Glomerular visceral epithelial cell (primary cell): ENCODE data around the gene ZNF341.
"Not testable (repeated sequence)": the region's sequence is repeated elsewhere in the genome, so short reads cannot be mapped to it uniquely, and the experiment has no call there.

Source experiments
- DNase-seq: peaks from one replicate; pipeline ENCODE4 v3.0.0-alpha.2; 2016; ENCODE audit errors: extremely low spot score

ZNF341 gene

DNA sequence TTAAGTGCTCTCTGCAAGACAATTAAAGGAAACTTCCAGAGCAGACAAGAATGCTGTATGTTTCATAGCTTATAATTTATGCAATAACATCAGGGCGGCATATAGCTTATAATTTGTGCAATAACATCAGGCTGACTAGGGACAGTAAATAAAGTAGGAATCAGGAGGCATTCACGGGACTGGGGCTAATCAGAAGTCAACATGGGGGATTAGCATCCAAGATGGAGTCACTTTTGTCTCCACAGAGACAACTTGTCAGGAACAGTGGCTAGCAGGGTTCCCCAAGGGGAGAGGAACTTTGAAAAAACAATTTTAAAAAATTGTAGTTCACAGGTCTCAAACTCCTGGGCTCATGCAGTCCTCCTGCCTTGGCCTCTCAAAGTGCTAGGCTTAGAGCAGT, 3.3 kb upstream of the ZNF341 start:
- no peak for DNase-seq

DNA sequence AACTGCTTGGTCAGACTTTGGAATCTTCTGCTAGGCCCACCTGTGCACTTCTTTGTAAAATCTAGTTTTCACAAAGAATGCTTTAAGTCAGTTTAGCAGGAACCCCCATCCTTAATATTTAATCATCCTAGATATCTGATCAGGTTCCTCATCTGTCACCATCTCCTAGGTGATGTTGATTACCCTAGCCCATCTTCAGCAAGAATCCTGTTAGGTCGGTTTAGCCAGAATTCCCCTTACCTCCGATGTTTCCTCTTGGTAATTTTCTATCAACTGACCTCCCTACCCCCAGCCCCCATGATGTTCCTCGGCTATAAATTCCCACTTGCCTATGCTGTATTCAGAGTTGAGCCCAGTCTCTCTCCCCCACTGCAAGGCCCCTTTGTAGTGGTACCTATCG, 2.7 kb upstream of the ZNF341 start:
- DNase-seq = no peak

GRCh38 chr20:33730946-33731692, 677 bp upstream of the ZNF341 start:
- no peak for DNase-seq

- DNase-seq = no peak
Measured at GRCh38 chr20:33732166-33732970, 572 bp downstream of the ZNF341 start.

DNA sequence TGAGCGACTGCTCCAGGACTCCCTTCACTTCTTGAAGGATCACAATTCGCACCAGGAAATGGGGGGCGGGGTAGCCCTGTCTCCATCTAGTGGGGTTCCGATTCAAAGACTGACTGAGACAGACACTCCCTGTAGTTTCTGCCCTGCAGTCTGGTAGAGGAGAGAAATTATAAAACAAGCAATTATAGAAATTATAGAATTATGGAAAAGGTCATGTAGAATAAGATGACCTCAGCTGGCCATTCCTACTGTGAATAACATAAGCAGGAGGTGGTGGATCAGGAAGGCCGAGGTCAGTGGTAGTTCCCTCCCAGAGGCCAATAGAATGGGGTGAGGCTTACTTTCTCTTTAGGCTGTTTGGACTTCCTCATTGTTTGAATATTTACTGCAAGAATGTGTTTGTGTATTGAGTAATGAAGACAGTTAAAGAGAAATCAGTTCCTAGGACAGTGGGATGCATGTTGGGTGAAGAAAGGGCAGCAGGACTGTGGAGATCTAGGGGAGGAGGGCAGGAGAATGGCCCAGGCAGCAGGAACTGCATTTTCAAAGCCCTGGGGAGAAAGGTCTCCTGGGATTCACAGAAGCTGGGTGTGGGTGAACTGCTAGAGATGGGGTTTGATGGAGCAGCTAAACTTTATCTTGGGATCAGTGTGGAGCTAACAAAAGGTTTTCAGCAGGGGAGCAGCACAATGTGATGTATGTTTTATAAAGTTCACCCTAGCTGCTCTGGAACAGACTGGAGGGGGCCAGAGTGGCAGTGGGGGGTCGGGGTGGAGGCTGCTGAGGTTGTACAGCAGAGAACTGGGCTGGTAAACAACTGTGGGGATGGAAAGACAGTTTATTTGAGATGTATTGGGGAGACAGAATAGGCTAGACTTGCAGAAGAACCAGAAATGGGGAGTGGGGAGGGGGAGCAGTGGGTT, 2.1 kb downstream of the ZNF341 start:
- peak; percentile 61 for DNase-seq

GRCh38 chr20:33736962-33737361, 5.2 kb downstream of the ZNF341 start:
- DNase-seq = no peak

DNA sequence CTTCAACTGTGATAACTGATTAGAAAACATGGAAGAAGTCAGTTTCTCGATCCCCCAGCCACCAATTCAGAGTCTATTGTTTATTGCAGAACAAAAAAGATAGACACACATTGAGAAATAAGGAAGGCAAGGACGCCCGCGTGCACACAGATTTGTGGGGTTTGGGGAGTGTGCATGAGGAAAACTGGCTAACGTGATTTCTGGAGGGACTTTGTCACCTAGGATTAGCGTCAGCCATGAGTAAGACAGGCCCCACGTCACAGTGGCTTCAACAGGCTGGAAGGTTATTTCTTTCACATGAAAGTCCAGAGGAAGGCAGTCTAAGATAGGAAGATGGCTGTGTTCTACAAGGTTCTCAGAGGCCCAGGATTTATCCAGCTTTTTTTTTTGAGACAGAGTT, 7.7 kb downstream of the ZNF341 start:
- DNase-seq = no peak

DNA sequence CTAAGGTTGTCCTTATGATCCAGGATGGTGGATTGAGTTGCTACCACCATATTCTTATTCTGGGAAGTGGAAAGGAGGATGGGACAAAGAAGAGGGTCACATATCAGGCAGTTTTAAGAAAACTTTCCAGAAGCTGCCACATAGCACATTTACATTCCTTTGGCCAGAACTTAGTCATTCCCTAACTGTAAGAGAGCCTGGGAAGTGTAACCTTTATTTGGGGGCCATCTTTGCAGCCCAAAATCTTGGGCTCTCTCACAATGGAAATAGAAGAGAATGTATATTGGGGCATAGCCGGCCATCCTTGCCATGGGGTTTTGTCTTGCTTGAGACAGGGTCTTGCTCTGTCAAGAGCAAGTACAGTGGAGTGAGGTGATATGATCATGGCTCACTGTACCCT, 8.4 kb downstream of the ZNF341 start:
- no peak for DNase-seq

DNA sequence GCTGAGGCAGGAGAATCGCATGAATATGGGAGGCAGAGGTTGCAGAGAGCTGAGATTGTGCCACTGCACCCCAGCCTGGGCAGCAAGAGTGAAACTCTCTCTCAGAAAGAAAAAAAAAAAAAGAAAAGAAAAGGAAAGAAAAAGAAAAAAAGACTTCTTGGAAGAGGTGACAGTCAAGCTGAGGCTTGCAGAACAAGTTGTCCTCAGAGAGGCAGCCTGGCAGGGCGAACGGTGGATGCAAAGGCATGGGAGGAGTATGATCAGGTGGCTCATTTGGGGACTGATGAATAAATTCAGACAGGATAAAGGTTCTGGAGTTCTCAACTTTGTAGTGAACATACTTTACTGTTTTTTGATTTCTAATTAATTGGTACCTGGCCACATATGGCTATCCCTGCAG, 12.4 kb downstream of the ZNF341 start:
- DNase-seq = no peak

DNA sequence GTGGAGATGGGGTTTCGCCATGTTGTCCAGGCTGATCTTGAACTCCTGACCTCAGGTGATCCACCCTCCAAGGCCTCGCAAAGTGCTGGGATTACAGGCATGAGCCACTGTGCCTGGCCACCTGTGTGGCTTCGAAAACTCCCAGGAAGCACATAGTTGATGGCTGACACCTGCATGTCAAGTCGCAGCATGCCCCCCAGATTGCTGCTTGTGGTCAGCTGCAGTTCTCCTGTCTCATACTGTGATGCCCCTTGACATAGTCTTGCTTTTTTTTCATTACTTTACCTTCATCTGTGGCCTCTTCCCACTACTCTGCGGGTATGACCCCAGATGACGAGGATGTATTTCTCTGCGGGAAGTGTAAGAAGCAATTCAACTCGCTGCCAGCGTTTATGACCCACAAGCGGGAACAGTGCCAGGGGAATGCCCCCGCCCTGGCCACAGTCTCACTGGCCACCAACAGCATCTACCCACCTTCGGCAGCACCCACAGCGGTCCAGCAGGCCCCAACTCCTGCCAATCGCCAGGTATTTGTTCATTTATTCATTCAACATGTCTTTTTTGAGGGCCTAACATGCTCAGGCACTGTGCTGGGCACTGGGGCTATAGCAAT, 13.1 kb downstream of the ZNF341 start:
- no peak for DNase-seq

- no peak for DNase-seq
Measured at GRCh38 chr20:33746325-33746998, 14.7 kb downstream of the ZNF341 start.

GRCh38 chr20:33751775-33752174, 20.0 kb downstream of the ZNF341 start:
- DNase-seq = peak; percentile 14

DNA sequence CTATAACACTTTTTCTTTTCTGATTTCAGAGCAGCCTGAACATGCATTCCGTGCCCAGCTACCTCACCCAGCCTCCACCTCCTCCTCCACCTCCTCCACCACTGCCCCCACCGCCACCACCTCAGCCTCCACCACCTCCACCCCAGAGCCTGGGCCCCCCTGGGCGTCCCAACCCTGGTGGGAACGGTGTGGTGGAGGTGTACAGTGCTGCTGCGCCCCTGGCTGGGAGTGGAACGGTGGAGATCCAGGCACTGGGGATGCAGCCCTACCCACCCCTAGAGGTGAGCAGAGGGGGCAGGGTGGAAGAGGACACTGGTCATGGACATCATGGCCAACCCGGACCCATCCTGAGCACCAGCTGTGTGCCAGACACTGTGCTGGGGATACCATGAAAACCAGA, 21.3 kb downstream of the ZNF341 start:
- DNase-seq = no peak

GRCh38 chr20:33753763-33754162, 22.0 kb downstream of the ZNF341 start:
- no peak for DNase-seq

- not testable (repeated sequence) for DNase-seq
Measured at GRCh38 chr20:33755936-33756490, 24.2 kb downstream of the ZNF341 start.

GRCh38 chr20:33757046-33757445, 25.2 kb downstream of the ZNF341 start:
- no peak for DNase-seq

- DNase-seq = no peak
Measured at GRCh38 chr20:33757458-33757857, 25.7 kb downstream of the ZNF341 start.

DNA sequence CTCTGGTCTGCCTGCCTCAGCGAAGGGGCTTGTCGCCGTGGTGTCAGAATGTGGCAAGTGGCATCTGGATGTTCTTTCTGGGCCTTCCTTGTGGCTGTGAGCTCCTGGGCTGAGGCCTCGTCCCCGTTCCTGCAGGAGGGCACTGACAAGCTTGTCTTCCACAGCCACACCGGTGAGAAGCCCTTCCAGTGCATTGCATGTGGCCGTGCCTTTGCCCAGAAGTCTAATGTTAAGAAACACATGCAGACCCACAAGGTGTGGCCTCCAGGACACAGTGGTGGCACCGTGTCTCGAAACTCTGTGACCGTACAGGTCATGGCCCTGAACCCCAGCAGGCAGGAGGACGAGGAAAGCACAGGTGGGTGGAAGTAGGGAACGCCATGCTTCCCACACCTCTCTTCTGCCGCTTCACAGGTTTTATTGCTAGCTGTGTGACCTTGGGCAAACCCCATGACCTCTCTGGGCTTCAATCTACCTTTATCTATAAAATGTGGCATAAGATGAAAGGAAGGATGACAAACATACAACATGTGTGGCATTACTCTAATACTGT, 30.0 kb downstream of the ZNF341 start:
- no peak for DNase-seq

DNA sequence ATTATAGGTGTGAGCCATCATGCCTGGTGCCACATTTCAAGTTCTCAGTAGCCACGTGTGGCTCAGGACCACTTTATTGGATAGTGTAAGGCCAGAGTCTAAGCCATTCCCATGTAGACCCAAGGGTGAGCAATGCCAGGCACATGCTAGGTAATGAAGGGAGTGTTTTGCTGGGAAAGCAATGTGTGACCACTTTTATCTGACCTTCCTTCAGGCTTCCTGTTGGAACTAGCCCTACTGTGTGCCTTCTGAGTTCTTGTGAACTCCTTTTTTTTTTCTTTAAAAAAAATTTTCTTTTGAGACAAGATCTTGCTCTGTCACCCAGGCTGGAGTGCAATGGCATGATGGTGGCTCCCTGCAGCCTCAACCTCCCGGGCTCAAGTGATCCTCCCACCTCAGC, 33.3 kb downstream of the ZNF341 start:
- DNase-seq = no peak

DNA sequence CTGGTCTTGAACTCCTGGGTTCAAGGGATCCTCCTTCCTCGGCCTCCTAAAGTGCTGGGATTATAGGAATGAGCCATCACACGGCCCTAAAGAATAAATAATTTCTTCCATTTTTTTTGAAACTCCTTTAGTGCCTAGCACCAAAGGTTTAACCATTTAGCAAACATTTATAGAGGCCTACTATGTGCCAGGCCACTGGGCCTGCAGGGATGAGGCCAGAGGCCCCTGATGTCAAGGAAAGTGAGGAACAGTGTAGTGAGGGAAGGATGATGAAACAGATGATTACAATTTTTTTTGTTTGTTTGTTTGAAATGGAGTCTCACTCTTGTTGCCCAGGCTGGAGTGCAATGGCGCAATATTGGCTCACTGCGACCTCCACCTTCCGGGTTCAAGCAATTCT, 33.8 kb downstream of the ZNF341 start:
- no peak for DNase-seq

GRCh38 chr20:33766686-33767085, 34.9 kb downstream of the ZNF341 start:
- DNase-seq = no peak
